NCI-H2081 treated with DMSO at 0.1 percent for 48 hours (cell line): ENCODE data around the gene CAPZB.

Source experiments
- DNase-seq: peaks from one replicate; lab custom pipeline; 2025; lab: John Stamatoyannopoulos, UW

Gene CAPZB

DNA sequence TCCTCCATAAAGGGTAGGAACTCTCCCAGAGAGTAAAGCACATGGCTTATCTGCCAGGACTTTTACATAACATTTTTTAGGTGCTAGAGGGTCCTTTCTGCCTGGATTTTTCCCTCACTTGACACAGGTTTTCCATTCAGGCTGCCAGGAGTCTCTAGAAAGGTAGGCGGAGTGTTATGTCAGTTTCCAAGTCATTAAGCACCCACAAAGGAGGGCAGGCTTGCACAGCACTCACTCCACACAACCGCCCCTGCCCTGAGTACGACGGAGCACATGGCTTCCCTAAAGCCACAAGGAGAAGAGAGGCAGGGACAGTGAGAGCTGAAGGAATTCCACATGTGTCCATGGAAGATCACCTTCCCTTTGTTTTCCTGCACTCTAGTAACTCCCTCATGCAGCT, 55.7 kb downstream of the CAPZB start:
- DNase-seq = no peak

DNA sequence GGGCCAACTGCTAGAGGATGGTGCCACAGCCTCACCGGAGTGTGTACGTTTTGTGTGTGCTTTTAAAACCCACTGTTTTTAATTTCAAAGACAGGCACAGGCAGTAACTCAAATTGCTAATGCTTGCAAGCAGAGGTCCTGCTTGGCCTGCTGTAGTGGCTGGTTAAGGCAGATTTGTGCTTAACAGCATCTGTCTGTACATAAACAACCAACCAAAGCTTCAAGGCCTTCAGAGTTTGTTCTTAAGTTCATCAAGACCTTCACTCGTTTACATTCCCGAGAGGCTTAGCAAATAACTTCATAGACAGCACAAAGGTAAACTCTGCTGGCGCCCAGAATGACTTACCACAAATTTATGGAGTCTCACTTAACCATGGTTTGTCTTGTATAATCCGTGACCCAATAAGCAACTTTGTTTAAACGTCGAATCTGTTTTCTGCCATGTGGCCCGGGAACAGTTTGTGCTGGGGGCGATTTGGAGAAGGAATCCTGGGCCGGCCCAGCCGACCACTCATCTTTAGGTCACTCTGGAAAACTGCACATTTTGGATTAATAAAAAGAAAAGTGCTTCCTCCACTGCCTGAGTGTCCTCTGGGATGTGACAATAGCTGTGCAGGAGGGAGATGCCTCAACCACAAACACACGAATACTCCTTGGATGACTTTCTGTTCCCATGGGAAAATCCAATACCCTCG, 58.1 kb downstream of the CAPZB start:
- no peak for DNase-seq

- DNase-seq = no peak
Measured at GRCh38 chr1:19426294-19427086, 58.8 kb downstream of the CAPZB start.

DNA sequence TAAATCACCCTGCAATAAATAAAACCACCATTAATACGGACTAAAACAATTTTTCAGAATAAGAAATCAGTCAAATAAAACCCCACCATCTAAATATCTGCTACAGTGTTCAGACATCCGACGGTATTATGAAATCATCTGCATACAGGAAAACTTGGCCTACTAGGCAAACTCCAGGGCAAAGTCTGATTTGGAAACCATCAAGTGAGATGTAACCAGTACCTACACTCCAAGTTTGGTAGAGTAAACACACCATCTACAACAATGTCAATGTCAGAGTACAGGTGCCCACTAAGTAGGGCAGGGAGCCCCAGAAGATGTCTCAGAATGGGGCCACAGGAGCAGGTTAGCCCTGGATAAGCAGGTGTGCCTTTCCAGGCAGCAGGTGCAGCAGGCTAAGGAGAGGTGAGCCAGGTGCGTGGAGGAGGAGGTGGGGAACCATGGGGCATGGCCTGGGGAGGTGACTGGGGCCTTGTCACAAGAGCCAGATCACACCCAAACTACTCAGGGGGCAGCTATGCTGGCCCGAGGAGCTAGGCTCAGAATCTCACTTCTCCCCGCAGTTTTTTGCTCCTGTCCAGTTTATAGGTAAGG, 59.6 kb downstream of the CAPZB start:
- no peak for DNase-seq

GRCh38 chr1:19424651-19425570, 60.4 kb downstream of the CAPZB start:
- no peak for DNase-seq

GRCh38 chr1:19423130-19423529, 62.2 kb downstream of the CAPZB start:
- DNase-seq = no peak

DNA sequence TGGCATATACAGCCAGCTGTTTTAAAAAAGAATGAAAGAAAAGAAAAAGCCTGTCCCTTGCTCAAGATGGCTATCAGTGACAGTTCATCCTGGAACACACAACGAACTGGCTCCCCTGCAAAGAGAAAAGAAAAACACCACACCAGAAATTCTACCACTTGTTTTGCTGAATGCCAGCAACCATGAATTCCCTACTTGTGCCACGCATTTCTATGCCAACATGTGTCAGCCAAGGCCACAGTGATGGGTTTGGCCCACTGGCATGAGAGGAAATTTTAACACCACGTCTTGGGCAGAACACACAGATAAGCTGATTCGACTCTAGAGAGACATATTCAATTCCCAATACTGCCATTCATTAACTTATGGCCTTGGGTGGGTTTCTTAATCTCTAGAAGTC, 64.0 kb downstream of the CAPZB start:
- DNase-seq = no peak

GRCh38 chr1:19420606-19421005, 64.7 kb downstream of the CAPZB start:
- DNase-seq = no peak

- no peak for DNase-seq
Measured at GRCh38 chr1:19419691-19420090, 65.6 kb downstream of the CAPZB start.

- DNase-seq = no peak
Measured at GRCh38 chr1:19418503-19418971, 66.8 kb downstream of the CAPZB start.

- DNase-seq = no peak
Measured at GRCh38 chr1:19416921-19417470, 68.3 kb downstream of the CAPZB start.

GRCh38 chr1:19416145-19416544, 69.2 kb downstream of the CAPZB start:
- DNase-seq = no peak

DNA sequence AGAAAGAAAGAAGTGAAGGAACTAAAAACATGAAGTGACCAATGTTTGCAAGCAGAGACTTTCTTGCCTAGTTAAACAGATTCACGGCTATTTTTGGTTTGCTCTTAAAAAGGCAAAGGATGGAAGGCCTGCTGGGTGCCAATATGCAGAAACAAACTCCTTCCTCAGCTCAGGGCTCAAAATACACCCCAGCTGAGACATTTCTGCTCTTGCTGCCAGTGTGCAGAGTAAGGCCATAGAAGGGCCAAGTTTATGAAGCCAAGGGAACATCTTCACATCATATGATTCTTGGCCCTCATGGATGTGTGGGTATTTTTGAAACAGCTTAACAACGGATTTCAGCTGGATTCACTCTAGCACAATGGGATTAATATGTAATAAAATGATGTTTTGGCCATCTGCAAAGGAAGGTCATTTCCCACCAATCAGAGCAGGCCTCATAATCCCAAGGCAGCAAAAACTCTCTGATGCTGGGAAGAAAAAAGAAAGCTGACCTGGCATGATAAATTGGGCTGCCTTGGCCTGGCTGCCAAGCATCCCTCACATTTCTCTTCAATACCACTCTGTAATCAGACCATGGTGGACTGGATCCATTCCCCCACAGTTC, 70.7 kb downstream of the CAPZB start:
- no peak for DNase-seq

DNA sequence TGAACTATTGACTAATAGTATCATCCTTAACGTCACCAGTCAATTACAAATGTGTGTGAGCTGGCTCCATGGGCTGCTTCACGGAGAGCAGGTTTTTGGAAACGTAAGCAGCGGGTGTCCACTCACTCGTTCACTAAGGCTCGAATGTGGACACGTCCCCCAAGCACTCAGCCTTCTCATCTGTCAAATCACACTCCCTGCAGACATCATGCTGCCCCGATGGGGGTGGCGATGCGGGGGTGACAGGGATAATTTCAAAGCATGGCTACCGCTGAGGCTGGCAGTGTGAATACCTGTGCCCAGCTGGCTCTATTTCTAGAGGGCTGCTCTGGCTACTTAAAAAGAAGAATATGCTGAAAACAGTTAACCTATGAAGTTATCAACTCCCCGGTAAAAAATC, 71.3 kb downstream of the CAPZB start:
- no peak for DNase-seq

- DNase-seq = no peak
Measured at GRCh38 chr1:19412654-19413053, 72.7 kb downstream of the CAPZB start.

DNA sequence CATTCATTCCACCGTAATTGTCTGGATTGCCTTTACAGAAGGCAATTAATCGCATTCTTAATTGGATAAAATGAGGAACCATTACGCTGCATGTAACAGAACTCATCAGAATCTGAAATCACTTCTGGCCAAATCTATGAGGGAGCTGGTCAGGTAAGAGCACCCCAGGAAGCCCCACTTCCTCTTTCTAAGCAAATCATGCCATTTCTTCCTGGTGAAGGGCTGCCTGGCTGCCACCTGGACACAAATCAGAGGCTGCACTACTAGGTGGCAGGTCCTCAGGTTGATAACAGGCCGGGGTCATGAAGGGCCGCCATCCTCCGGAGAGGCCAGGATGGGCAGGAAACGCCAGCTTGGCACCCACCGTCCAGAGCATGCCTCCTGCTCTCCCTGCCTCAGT, 73.7 kb downstream of the CAPZB start:
- DNase-seq = no peak

- DNase-seq = no peak
Measured at GRCh38 chr1:19410393-19410792, 74.9 kb downstream of the CAPZB start.

GRCh38 chr1:19409477-19410341, 75.6 kb downstream of the CAPZB start:
- DNase-seq = no peak

DNA sequence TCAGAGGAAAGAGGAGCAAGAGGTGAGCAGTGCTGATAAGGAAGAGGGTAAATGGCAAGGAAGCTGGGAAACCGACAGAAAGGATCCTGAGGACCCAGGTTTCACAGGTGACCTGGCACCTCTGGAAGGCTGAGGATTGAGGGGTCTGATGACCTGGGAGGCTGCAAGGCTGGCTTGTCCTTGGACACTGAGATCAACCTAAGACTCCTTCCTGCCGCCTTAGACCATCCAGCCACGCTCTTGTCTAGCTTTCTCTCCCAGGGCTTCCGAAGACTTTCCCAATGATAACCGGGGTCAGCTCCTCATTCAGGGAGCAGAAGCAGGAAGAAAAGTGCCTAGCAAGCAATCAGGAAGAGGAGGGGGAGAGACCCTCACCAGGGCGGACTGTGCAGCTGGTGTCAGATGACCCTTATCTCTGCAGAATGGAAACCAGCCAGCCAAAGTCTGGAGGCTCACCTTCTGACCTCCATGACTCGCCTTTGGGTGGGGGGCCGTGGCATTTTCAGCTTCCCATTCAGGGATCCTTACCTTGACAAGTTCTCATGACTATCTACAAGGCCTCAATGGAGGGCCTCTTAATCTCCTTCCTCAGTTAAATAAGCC, 77.7 kb downstream of the CAPZB start:
- DNase-seq = no peak

DNA sequence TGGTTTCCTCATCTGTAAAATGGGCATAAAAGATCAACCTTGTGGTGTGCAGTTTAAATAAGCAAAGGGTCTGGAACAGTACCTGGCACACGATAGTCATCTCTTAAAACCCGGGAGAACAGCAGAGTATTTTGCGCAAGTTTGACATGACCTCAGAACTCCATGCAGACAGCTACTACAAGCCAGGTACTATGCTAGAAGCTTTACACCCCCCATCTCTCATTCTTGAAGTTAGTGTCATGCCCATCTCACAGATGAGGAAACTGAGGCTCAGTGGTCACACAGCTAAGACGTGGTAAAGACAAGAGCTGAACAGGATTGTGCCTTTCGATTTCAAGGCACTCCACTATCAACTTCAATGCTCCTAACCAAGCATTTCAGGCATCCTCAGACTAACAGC, 78.7 kb downstream of the CAPZB start:
- DNase-seq = no peak
